Measurements from ENCODE around the gene TRPM7. TPM values are rescaled to one million over a fixed set of nuclear protein-coding genes. Genes with fewer than 3 reads are reported as not detected.

TRPM7 gene
- total and polyA plus RNA-seq, 5 donors: 11.9 to 36.9 (median 30.1) TPM

DNA sequence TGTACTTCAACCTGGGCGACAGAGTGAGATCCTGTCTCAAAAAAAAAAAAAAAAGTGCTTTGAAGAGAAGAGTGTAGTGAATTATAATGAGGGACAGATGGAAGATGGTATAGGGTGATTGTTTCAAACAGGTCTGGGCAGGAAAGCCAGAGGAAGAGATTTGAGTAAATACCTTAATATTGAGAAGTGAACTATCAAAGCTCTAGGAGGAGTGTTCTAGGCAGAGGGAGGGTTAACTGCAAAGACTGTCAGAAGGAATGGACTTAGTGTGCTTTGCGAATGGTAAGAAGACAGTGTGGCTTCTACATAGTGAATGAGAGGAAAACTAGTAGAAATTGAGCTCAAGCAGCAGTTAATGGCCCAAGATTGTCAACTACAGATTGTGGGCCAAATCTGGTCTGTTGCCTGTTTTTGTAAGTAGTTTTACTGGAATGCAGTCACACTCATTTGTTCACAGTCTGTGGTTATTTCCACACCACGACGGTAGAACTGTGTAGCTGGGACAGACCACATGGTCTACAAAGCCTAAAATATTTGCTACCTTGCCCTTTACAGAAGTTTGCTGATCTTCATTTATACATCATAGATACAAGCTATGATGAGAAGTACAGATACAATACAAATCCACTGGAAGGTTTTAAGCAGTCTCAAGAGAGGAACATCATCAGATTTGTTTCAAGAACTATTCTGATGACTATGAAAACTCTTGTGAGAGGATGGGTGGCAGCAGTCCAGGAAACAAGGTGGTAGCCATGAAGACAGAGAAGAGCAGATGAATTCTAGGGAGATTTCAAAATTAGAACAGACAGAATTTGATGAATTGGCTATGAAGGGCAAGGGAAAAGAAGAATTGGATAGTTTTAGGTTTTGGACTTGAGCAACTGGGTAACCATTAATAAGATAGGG is 123.6 kb downstream of the TRPM7 start:
- no peak for DNase-seq
- intact Hi-C loops (cut with DNase I): no loop called here

DNA sequence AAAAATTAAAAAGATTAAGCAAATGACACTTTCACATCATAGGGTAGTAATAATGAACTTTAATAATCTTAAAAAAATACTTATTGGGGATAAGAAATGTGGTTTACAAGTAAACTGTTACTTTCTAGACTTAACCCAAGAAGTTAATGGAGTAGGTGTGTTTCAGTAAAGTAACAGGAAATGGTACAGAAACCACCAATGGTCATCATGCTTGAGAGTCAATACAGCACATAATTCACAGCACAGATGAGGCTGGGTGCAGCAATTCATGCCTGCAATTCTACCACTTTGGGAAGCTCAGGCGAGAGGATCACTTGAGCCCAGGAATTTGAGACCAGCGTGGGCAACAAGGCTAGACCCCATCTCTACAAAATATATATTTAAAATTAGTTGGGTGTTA is 128.6 kb downstream of the TRPM7 start:
- WGBS: 98% methylated on average over 2 of the region's 2 CpGs
- intact Hi-C loops (cut with DNase I): no loop called here
- H3K4me3 ChIP-seq (ENCODE audit: low read length): no peak overlapping the region
- no peaks in the 10 kb centered on the region for H3K4me1 ChIP-seq (ENCODE audit: control insufficient read depth, insufficient read depth, low read length)
- DNase-seq (no peak), ATAC-seq (no peak)
- H3K9me3 ChIP-seq (ENCODE audit: control insufficient read depth, low read length): no peaks in the 10 kb centered on the region
- H3K27me3 ChIP-seq (ENCODE audit: control insufficient read depth, insufficient read depth): no peaks in the 10 kb centered on the region
- no peak overlapping the region for H3K27ac ChIP-seq (ENCODE audit: low read length)

More for the DNA sequence above, 123.6 kb downstream of the TRPM7 start:
- no peak for ATAC-seq
- Histone ChIP-seq H3K9me3 (ENCODE audit: control insufficient read depth, low read length) (no peaks in the 10 kb centered on the region), H3K27ac (ENCODE audit: low read length) (no peak overlapping the region), H3K4me3 (ENCODE audit: low read length) (no peak overlapping the region), H3K27me3 (ENCODE audit: control insufficient read depth, insufficient read depth) (no peaks in the 10 kb centered on the region), H3K4me1 (ENCODE audit: control insufficient read depth, insufficient read depth, low read length) (no peaks in the 10 kb centered on the region)
- 83% methylated on average over 4 of the region's 4 CpGs for WGBS

DNA sequence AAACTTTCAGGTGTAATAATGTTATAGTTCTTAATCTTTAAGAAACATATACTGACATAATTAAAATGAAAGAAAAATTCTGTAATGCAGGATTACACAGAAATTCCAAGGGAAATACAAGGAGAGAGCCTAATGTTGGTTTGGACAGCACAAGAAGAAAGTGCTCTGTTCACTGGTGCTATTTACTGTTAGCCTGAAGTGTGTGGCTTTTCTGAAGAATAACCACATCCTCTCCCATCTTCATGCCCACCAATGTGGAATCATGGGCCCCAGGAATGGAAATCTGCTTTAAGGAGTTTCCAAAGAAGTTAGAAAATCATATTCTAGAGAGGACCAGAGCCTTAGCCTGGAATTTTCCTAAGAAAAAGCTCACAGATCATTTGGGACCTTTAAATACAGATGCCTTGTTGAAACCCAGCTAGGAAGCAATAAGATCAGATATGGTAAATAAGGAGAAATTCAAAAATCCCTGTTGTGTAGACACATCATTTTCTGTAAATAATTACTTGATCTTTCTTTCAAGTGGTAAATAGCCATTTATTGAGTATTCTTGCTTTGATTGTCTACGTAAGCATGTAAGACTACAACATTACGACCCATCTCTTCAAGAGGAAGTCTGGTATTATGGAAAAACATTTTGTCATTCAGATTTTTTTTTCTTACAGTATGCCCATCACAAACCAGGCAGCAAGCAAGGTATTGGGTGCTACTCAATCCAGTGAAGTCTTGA is 129.8 kb downstream of the TRPM7 start:
- no peaks in the 10 kb centered on the region for H3K27me3 ChIP-seq (ENCODE audit: control insufficient read depth, insufficient read depth)
- WGBS: 97% methylated on average over 2 of the region's 2 CpGs
- no peaks in the 10 kb centered on the region for H3K9me3 ChIP-seq (ENCODE audit: control insufficient read depth, low read length)
- no peak overlapping the region for H3K27ac ChIP-seq (ENCODE audit: low read length)
- no peak overlapping the region for H3K4me3 ChIP-seq (ENCODE audit: low read length)
- no peak for DNase-seq
- no peaks in the 10 kb centered on the region for H3K4me1 ChIP-seq (ENCODE audit: control insufficient read depth, insufficient read depth, low read length)
- intact Hi-C loops (cut with DNase I): no loop called here
- ATAC-seq: no peak

DNA sequence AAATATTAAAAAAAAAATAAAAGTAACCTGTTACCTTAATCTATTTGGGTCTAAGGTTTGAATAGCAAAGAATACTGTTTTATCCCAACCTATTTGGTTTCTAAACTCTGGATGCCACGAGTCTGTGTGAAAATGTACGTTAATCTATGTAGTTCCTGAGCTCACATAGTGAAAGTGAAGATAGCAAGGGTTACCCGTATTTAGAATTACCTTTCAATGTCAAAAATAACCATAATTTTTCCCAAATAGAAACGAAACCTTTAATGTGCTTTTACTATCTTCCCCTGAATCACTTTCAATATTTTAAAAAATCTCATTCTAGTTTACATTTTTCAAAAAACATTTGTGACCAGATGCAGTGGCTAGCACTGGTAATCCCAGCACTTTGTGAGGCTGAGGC is 134.4 kb downstream of the TRPM7 start:
- Histone ChIP-seq H3K4me1 (ENCODE audit: control insufficient read depth, insufficient read depth, low read length) (no peaks in the 10 kb centered on the region), H3K4me3 (ENCODE audit: low read length) (no peak overlapping the region), H3K27me3 (ENCODE audit: control insufficient read depth, insufficient read depth) (no peaks in the 10 kb centered on the region), H3K27ac (ENCODE audit: low read length) (no peak overlapping the region), H3K9me3 (ENCODE audit: control insufficient read depth, low read length) (no peaks in the 10 kb centered on the region)
- no peak for ATAC-seq
- intact Hi-C loops (cut with DNase I): no loop called here
- no peak for DNase-seq
- 90% methylated on average over 4 of the region's 4 CpGs for WGBS

DNA sequence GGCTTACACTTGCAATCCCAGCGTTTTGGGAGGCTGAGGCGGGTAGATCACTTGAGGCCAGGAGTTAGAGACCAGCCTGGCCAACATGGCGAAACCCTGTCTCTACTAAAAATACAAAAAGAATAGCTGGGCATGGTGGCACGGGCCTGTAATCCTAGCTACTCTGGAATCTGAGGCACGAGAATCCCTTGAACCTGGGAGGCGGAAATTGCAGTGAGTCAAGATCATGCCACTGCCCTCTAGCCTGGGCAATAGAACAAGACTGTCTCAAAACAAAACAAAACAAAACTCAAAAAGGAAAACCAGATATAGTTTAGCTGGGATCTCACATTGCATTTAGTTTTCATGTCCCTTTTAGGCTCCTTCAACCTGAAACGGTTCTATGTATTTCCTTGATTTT is 137.3 kb downstream of the TRPM7 start:
- Histone ChIP-seq H3K4me3 (ENCODE audit: low read length) (no peak overlapping the region), H3K9me3 (ENCODE audit: control insufficient read depth, low read length) (no peaks in the 10 kb centered on the region), H3K4me1 (ENCODE audit: control insufficient read depth, insufficient read depth, low read length) (no peaks in the 10 kb centered on the region), H3K27ac (ENCODE audit: low read length) (no peak overlapping the region), H3K27me3 (ENCODE audit: control insufficient read depth, insufficient read depth) (no peaks in the 10 kb centered on the region)
- intact Hi-C loops (cut with DNase I): no loop called here
- ATAC-seq: no peak
- 85% methylated on average over 7 of the region's 7 CpGs for WGBS
- no peak for DNase-seq

DNA sequence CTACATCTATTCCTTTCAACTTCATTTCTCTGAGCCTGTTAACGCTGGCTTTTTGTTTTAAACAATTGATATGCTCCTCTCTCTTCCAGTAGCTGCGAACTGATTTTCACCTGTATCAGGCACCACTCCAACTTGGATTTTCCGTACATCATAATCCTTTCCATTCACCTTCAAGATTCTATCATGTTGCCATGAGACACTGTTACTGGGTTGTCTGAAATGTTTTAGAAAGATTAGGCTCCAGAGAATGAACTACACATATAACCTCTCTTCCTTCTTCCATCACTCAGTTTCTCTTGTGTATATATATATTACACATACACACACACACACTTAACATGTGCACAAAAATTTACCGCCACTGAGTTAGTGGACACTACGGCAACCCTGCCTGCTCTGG is 140.0 kb downstream of the TRPM7 start, which contains the start of gene USP50:
USP50 (minus strand) TSS at position 101 of the 400 bp plus-strand sequence. CDS start 141 bp downstream, outside the sequence.
- intact Hi-C loops (cut with DNase I): no loop called here
- H3K4me1 ChIP-seq (ENCODE audit: control insufficient read depth, insufficient read depth, low read length): no peaks in the 10 kb centered on the region
- H3K27ac ChIP-seq (ENCODE audit: low read length): no peak within 1 kb of the TSS
- no peak within 1 kb of the TSS for H3K4me3 ChIP-seq (ENCODE audit: low read length)
- no peak for DNase-seq
- H3K27me3 ChIP-seq (ENCODE audit: control insufficient read depth, insufficient read depth): no peaks in the 10 kb centered on the region
- no peak for ATAC-seq
- H3K9me3 ChIP-seq (ENCODE audit: control insufficient read depth, low read length): no peaks in the 10 kb centered on the region
- whole genome bisulfite sequencing: 90% methylated on average over 5 of the region's 5 CpGs

DNA sequence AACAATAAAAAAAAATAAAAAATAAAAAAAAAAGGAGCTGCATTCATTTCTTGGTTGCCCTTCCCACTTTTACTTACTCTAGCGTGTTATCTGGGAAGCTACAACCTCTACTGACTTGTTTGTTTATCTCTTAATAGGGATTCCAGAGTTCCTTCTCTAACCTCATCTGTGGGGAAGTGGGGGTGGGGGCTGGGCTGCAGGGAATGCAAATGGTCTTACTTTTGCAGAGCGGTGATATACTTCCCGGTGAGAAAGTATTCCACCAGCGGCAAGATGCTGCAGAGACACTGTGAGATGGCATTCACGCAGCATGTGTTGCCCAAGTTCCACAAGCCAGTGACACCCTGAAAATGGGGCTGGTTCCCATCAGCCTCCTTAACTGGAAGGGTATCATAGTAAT is 142.2 kb downstream of the TRPM7 start:
- Histone ChIP-seq H3K27me3 (ENCODE audit: control insufficient read depth, insufficient read depth) (no peaks in the 10 kb centered on the region), H3K4me3 (ENCODE audit: low read length) (no peak overlapping the region), H3K9me3 (ENCODE audit: control insufficient read depth, low read length) (no peaks in the 10 kb centered on the region), H3K4me1 (ENCODE audit: control insufficient read depth, insufficient read depth, low read length) (no peaks in the 10 kb centered on the region), H3K27ac (ENCODE audit: low read length) (no peak overlapping the region)
- DNase-seq (no peak), ATAC-seq (no peak)
- intact Hi-C loops (cut with DNase I): no loop called here
- WGBS: 51% methylated on average over 5 of the region's 5 CpGs

DNA sequence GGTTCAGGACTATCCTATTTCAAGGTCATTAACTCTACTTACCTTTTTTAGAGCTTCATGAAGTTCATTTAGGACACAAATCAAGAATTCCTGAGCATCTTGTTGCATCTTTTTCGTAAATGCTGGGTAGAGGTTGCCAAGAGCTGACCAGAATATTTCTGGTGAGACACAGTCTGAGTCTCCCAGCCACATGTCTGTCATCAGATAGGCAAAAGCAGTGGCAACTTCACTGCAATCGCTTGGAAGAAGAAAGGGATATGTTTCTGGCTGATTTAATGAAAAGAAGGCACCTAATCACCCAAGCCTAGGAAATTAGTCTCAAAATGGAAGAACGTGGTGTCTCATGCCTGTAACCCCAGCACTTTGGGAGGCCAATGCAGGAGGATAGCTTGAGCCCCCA is 143.0 kb downstream of the TRPM7 start:
- Histone ChIP-seq H3K27ac (ENCODE audit: low read length) (no peak overlapping the region), H3K4me1 (ENCODE audit: control insufficient read depth, insufficient read depth, low read length) (no peaks in the 10 kb centered on the region), H3K27me3 (ENCODE audit: control insufficient read depth, insufficient read depth) (no peaks in the 10 kb centered on the region), H3K4me3 (ENCODE audit: low read length) (no peak overlapping the region), H3K9me3 (ENCODE audit: control insufficient read depth, low read length) (no peaks in the 10 kb centered on the region)
- ATAC-seq: no peak
- DNase-seq: no peak
- 84% methylated on average over 3 of the region's 3 CpGs for WGBS
- intact Hi-C loops (cut with DNase I): no loop called here

DNA sequence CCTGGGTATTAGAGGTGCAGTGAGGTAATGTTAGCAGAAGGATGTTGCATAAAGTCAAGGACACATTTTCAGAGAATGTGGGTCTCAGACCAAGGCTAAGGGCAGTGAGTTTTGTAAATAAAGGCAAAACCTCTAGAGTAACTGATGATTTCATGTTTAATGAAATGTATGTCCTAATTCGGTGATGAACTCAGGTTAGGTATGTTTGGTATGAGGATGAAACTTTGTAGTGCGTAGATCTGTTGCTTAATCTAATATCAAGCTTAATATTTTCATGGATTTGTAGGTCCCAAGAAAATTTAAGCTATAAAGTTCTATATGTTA is 143.7 kb downstream of the TRPM7 start:
- 86% methylated on average over 2 of the region's 2 CpGs for WGBS
- Histone ChIP-seq H3K27ac (ENCODE audit: low read length) (no peak overlapping the region), H3K27me3 (ENCODE audit: control insufficient read depth, insufficient read depth) (no peaks in the 10 kb centered on the region), H3K9me3 (ENCODE audit: control insufficient read depth, low read length) (no peaks in the 10 kb centered on the region), H3K4me1 (ENCODE audit: control insufficient read depth, insufficient read depth, low read length) (no peaks in the 10 kb centered on the region), H3K4me3 (ENCODE audit: low read length) (no peak overlapping the region)
- no peak for ATAC-seq
- DNase-seq: no peak
- intact Hi-C loops (cut with DNase I): no loop called here

DNA sequence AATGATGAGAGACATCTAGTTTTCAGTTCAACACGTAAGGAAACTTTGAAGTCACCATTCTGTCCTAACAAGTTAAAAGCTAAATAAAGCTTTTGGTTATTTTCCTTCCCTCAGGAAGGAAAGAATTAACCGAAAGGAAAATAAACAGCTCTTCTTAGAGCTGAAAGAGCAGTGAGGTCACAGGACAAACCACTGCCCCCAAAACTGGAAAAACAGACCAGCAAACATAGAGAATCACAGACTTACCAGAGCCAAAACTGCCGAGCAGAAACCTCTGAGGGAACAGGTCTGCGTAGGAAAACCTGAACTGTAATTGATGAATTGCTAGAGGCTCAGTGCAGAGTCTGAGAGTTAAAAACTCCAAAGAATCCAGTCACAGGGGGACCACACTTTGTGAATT is 154.8 kb downstream of the TRPM7 start:
- 56% methylated on average over 4 of the region's 4 CpGs for WGBS
- Histone ChIP-seq H3K9me3 (ENCODE audit: control insufficient read depth, low read length) (no peaks in the 10 kb centered on the region), H3K4me1 (ENCODE audit: control insufficient read depth, insufficient read depth, low read length) (no peaks in the 10 kb centered on the region), H3K4me3 (ENCODE audit: low read length) (no peak overlapping the region), H3K27ac (ENCODE audit: low read length) (no peak overlapping the region), H3K27me3 (ENCODE audit: control insufficient read depth, insufficient read depth) (no peaks in the 10 kb centered on the region)
- intact Hi-C loops (cut with DNase I): no loop called here
- no peak for ATAC-seq
- DNase-seq: no peak

DNA sequence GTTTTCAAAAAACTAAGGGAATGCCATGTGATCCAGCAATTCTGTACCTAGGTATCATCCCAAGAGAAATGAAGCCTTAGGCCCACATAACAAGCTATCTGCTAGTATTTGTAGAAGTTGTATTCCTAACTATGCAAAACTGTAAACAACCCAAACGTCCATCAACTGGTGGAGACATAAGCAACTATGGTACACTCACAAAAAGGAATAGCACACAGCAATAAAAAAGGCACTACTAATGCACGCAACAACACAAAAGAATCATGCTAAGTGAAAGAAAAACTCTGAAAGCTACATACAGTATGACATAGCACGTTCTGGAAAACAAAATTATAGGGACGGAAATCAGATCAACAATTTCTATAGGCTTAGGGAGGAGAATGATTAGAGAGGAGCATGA is 155.4 kb downstream of the TRPM7 start:
- ATAC-seq: no peak
- Histone ChIP-seq H3K9me3 (ENCODE audit: control insufficient read depth, low read length) (no peaks in the 10 kb centered on the region), H3K27me3 (ENCODE audit: control insufficient read depth, insufficient read depth) (no peaks in the 10 kb centered on the region), H3K27ac (ENCODE audit: low read length) (no peak overlapping the region), H3K4me1 (ENCODE audit: control insufficient read depth, insufficient read depth, low read length) (no peaks in the 10 kb centered on the region), H3K4me3 (ENCODE audit: low read length) (no peak overlapping the region)
- DNase-seq: no peak
- WGBS: 92% methylated on average over 4 of the region's 4 CpGs
- intact Hi-C loops (cut with DNase I): no loop called here

Measured in right cardiac atrium (tissue), 5 donors.